ENCODE results near the gene TRAM2. TPM values are rescaled to one million over a fixed set of nuclear protein-coding genes. Genes with fewer than 3 reads are reported as not detected.

TRAM2 gene
- polyA plus RNA-seq, 1 experiment, result 134 TPM

GRCh38 chr6:52522655-52523054, 54.2 kb downstream of the TRAM2 start:
- CTCF ChIA-PET, result interaction anchor here (0.5 to 1.8 kb wide), 5 partner anchors 14 to 130 kb away, joined by 3 to 8 read pairs (median 3); no protein-coding TSS in a partner anchor
- POLR2A ChIA-PET, result no interaction called here
- no peak for DNase-seq (ENCODE audit: low read depth)

GRCh38 chr6:52522151-52522626, 54.7 kb downstream of the TRAM2 start:
- CTCF ChIA-PET, result interaction anchor here (0.5 to 1.8 kb wide), 3 partner anchors 14 to 130 kb away, joined by 3 to 8 read pairs (median 3); no protein-coding TSS in a partner anchor
- peaks cover 2% of the 10 kb centered on the region; the same call in 1 of the 2 replicates for H3K36me3 ChIP-seq (ENCODE audit: control insufficient read depth, insufficient read depth, low read length)
- TF ChIP-seq, protein P1, sequence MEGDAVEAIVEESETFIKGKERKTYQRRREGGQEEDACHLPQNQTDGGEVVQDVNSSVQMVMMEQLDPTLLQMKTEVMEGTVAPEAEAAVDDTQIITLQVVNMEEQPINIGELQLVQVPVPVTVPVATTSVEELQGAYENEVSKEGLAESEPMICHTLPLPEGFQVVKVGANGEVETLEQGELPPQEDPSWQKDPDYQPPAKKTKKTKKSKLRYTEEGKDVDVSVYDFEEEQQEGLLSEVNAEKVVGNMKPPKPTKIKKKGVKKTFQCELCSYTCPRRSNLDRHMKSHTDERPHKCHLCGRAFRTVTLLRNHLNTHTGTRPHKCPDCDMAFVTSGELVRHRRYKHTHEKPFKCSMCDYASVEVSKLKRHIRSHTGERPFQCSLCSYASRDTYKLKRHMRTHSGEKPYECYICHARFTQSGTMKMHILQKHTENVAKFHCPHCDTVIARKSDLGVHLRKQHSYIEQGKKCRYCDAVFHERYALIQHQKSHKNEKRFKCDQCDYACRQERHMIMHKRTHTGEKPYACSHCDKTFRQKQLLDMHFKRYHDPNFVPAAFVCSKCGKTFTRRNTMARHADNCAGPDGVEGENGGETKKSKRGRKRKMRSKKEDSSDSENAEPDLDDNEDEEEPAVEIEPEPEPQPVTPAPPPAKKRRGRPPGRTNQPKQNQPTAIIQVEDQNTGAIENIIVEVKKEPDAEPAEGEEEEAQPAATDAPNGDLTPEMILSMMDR (IDR thresholded peaks at IDR 0.05; ENCODE audit: insufficient read depth, low read depth, low read length), result no peak
- POLR2A ChIA-PET, result no interaction called here
- DNase-seq (ENCODE audit: low read depth), result no peak
- no peak overlapping the region for H3K4me3 ChIP-seq (ENCODE audit: low read depth, low read length)
- H3K27me3 ChIP-seq (ENCODE audit: control insufficient read depth, insufficient read depth, low read length), result no peaks in the 10 kb centered on the region

More at GRCh38 chr6:52522655-52523054, 54.2 kb downstream of the TRAM2 start:
- no peak overlapping the region for H3K4me3 ChIP-seq (ENCODE audit: low read depth, low read length)
- peaks cover 2% of the 10 kb centered on the region; the same call in 1 of the 2 replicates for H3K36me3 ChIP-seq (ENCODE audit: control insufficient read depth, insufficient read depth, low read length)
- TF ChIP-seq, protein P1 (IDR thresholded peaks at IDR 0.05; ENCODE audit: insufficient read depth, low read depth, low read length), result no peak
- H3K27me3 ChIP-seq (ENCODE audit: control insufficient read depth, insufficient read depth, low read length), result no peaks in the 10 kb centered on the region

- no peak for DNase-seq (ENCODE audit: low read depth)
- POLR2A ChIA-PET, result no interaction called here
- CTCF ChIA-PET, result no interaction called here
- Histone ChIP-seq H3K36me3 (ENCODE audit: control insufficient read depth, insufficient read depth, low read length) (peaks cover 5% of the 10 kb centered on the region), H3K27me3 (ENCODE audit: control insufficient read depth, insufficient read depth, low read length) (no peaks in the 10 kb centered on the region), H3K4me3 (ENCODE audit: low read depth, low read length) (no peak overlapping the region)
- TF ChIP-seq, protein P1 (IDR thresholded peaks at IDR 0.05; ENCODE audit: insufficient read depth, low read depth, low read length), result no peak
Measured at GRCh38 chr6:52519618-52520017, 57.2 kb downstream of the TRAM2 start.

DNA sequence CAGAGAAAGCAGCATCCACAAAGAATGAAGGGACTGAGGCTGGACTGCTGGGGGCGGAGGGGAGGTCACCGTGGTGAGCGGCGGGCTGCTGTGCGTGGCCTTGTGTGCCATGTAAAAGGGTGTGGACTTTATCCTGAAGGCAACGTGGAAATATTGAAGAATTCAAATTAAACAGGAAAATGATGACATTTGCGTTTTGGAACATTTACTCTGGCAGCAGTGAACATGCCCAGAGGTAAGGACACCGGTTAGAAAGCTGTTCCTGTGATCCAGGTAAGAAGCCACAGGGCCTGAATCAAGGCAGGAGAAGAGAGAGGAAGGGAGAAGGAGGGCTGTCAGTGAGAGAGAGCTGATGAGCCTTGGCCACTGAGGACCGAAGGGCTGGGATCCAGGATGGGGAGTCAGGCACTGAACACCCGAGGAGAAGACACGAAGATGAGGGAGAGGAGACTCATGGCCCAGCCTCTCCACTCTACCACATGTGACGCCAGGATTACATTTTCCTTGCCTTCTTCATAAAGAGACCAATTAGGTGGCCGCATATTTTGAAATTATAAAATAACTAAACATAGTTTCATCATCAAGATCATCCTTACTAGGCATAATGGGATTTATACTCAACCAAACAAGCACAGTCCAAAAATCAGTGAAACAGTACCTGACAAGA, 58.4 kb downstream of the TRAM2 start:
- POLR2A ChIA-PET, result no interaction called here

More for the DNA sequence above, 58.4 kb downstream of the TRAM2 start:
- Histone ChIP-seq H3K36me3 (ENCODE audit: control insufficient read depth, insufficient read depth, low read length) (peaks cover 7% of the 10 kb centered on the region), H3K4me3 (ENCODE audit: low read depth, low read length) (0 out of 2 replicates have a peak overlapping the region, but pooled peaks have one; percentile 2), H3K27me3 (ENCODE audit: control insufficient read depth, insufficient read depth, low read length) (no peaks in the 10 kb centered on the region)
- TF ChIP-seq, protein P1 (IDR thresholded peaks at IDR 0.05; ENCODE audit: insufficient read depth, low read depth, low read length), result no peak
- DNase-seq (ENCODE audit: low read depth), result no peak
- CTCF ChIA-PET, result no interaction called here

All from BJ (cell line).